Activated CD4-positive, alpha-beta T cell treated with anti-CD3 and anti-CD28 coated beads, Interleukin-2, amount 10 ng/mL, durations not matched to agents 7 days and 5 days (primary cell): ENCODE measurements around the gene SMYD1. TPM values are rescaled to one million over a fixed set of nuclear protein-coding genes. Genes with fewer than 3 reads are reported as not detected.
A peak's percentile ranks its signal among the peaks of the same experiment; 100 is the strongest.
"Not testable (repeated sequence)": the region's sequence is repeated elsewhere in the genome, so short reads cannot be mapped to it uniquely, and the experiment has no call there.

Experiments
- CTCF ChIA-PET: fragments of 350-600 bp; sonication (Branson Sonifier 250); formaldehyde crosslinking; loops from one replicate; lab custom pipeline; 2021; ENCODE audit warnings: antibody characterized with exemption; lab: Charles Lee
- POLR2A ChIA-PET: fragments of 350-600 bp; sonication (Branson Sonifier 250); formaldehyde crosslinking; loops from one replicate; lab custom pipeline; 2021; ENCODE audit warnings: antibody characterized with exemption; lab: Charles Lee
- DNase-seq: peaks from one replicate; pipeline ENCODE4 v3.0.0-alpha.2; 2020
- H3K27ac Mint-ChIP-seq: one replicate; pipeline ENCODE4 v1.8.0; 2021; ENCODE audit warnings: mild to moderate bottlenecking, moderate library complexity, mixed read lengths
- H3K27me3 Mint-ChIP-seq: one replicate; pipeline ENCODE4 v1.8.0; 2021; ENCODE audit warnings: mixed read lengths
- H3K36me3 Mint-ChIP-seq: one replicate; pipeline ENCODE4 v1.8.0; 2021; ENCODE audit warnings: low read depth, mixed read lengths
- H3K4me1 Mint-ChIP-seq: one replicate; pipeline ENCODE4 v1.8.0; 2021; ENCODE audit warnings: mixed read lengths
- H3K4me3 Mint-ChIP-seq: one replicate; pipeline ENCODE4 v1.8.0; 2021; ENCODE audit warnings: mild to moderate bottlenecking, moderate library complexity, mixed read lengths
- H3K9me3 Mint-ChIP-seq: one replicate; pipeline ENCODE4 v1.8.0; 2021; ENCODE audit warnings: mixed read lengths
- total RNA-seq, 2 experiments: library from RNA; stranded (reverse); gene quantifications; one replicate each; pipeline ENCODE4 v1.2.3, GENCODE V29; 2021

The SMYD1 gene
- total RNA-seq, 2 experiments from 2014 or later = not detected

DNA sequence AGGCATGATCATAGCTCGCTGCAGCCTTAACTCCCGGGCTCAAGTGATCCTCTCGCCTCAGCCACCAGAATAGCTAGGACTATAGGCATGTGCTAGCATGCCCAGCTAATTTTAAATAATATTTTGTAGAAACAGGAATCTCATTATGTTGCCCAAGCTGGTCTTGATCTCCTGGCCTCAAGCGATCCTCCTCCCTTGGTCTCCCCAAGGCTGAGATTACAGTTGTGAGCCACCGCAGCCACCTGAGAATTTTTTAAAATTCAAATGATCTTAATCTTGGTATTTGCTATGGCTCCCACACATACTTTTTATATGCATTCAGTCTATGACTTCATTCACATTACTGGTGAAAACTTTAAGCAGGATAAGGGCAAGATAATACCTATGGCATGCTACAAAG is 25.1 kb upstream of the SMYD1 start:
- Mint-ChIP-seq H3K4me1 (peaks cover 6% of the 10 kb centered on the region), H3K27me3 (no peaks in the 10 kb centered on the region), H3K36me3 (peaks cover 41% of the 10 kb centered on the region), H3K4me3 (no peak overlapping the region), H3K27ac (no peak overlapping the region), H3K9me3 (peaks cover 4% of the 10 kb centered on the region)
- POLR2A ChIA-PET = no interaction called here
- CTCF ChIA-PET = interaction anchor here (1.0 kb wide), 1 partner anchor 19 kb away, joined by 4 read pairs; no protein-coding TSS in a partner anchor
- no peak for DNase-seq

- CTCF ChIA-PET = interaction anchor here (0.6 kb wide), 1 partner anchor 25 kb away, joined by 3 read pairs; no protein-coding TSS in a partner anchor
- DNase-seq, POLR2A ChIA-PET: not testable (repeated sequence)
Measured at GRCh38 chr2:88045561-88045960, 22.1 kb upstream of the SMYD1 start.

GRCh38 chr2:88048541-88048940 is 19.1 kb upstream of the SMYD1 start:
- peaks cover 40% of the 10 kb centered on the region for H3K36me3 Mint-ChIP-seq
- no peak overlapping the region for H3K4me3 Mint-ChIP-seq
- H3K27me3 Mint-ChIP-seq = no peaks in the 10 kb centered on the region
- H3K4me1 Mint-ChIP-seq = peaks cover 9% of the 10 kb centered on the region
- H3K9me3 Mint-ChIP-seq = no peaks in the 10 kb centered on the region
- H3K27ac Mint-ChIP-seq = no peak overlapping the region
- ChIA-PET CTCF (interaction anchor here (1.2 kb wide), 1 partner anchor 13 kb away, joined by 4 read pairs; no protein-coding TSS in a partner anchor), POLR2A (no interaction called here)
- no peak for DNase-seq

More at GRCh38 chr2:88045561-88045960, 22.1 kb upstream of the SMYD1 start:
- H3K27me3 Mint-ChIP-seq, H3K9me3 Mint-ChIP-seq, H3K4me1 Mint-ChIP-seq, H3K27ac Mint-ChIP-seq, H3K4me3 Mint-ChIP-seq: not testable (repeated sequence)
- peaks cover 41% of the 10 kb centered on the region for H3K36me3 Mint-ChIP-seq

DNA sequence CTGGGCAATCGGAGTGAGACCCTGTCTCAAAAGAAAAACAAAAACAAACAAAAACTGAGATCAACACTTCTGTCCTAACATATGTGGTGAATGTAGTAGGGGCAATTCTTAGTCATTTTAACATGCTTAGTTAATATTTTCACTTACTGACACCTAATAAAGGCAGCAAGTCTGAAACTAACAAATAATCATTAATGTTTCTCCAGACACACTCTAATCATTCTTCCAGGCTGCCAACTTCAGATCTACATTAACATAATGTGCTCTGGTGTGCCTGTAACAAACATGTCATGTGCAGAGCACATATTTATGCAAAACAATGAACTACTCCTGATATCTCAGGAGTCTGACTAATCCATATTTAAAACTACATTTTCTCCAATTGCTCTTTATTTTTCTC is 18.0 kb upstream of the SMYD1 start:
- Mint-ChIP-seq H3K4me1 (peaks cover 20% of the 10 kb centered on the region), H3K4me3 (no peak overlapping the region), H3K27ac (no peak overlapping the region), H3K36me3 (peaks cover 46% of the 10 kb centered on the region), H3K9me3 (no peaks in the 10 kb centered on the region), H3K27me3 (no peaks in the 10 kb centered on the region)
- ChIA-PET POLR2A (no interaction called here), CTCF (interaction anchor here (1.3 kb wide), 1 partner anchor 10 kb away, joined by 5 read pairs; no protein-coding TSS in a partner anchor)
- no peak for DNase-seq

DNA sequence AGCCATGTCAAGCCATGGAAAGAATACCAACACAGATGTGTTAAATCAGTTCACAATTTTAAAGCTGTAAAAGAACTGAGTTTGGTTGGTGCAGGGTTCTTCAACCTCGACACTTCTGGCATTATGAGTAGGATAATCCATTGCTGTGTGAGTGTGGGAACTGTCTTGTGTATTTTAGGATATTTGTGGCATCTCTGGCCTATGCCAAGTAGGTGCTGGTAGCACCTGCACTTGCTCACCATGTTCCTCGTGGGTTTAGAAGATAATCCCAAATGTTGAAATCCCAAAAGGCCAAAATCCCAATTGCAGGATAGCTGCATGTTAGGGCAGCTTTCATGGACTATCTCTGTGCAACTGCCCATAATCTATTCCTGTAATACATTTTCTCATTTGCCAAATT is 15.8 kb upstream of the SMYD1 start:
- H3K4me1 Mint-ChIP-seq = peaks cover 38% of the 10 kb centered on the region
- no peaks in the 10 kb centered on the region for H3K9me3 Mint-ChIP-seq
- no peak for DNase-seq
- POLR2A ChIA-PET = no interaction called here
- H3K36me3 Mint-ChIP-seq = peaks cover 46% of the 10 kb centered on the region
- H3K27ac Mint-ChIP-seq = no peak overlapping the region
- H3K27me3 Mint-ChIP-seq = no peaks in the 10 kb centered on the region
- CTCF ChIA-PET = no interaction called here
- H3K4me3 Mint-ChIP-seq = no peak overlapping the region

GRCh38 chr2:88053296-88053695 is 14.3 kb upstream of the SMYD1 start:
- CTCF ChIA-PET = no interaction called here
- no peak for DNase-seq
- peaks cover 44% of the 10 kb centered on the region for H3K36me3 Mint-ChIP-seq
- H3K27ac Mint-ChIP-seq = peak overlapping the region; percentile 55
- no peaks in the 10 kb centered on the region for H3K9me3 Mint-ChIP-seq
- POLR2A ChIA-PET = no interaction called here
- peak overlapping the region; percentile 99 for H3K4me3 Mint-ChIP-seq
- H3K27me3 Mint-ChIP-seq = no peaks in the 10 kb centered on the region
- peaks cover 53% of the 10 kb centered on the region for H3K4me1 Mint-ChIP-seq

- CTCF ChIA-PET = interaction anchor here (1.2 kb wide), 1 partner anchor 37 kb away, joined by 3 read pairs; no protein-coding TSS in a partner anchor
- DNase-seq = no peak
- Mint-ChIP-seq H3K4me3 (peak overlapping the region; percentile 99), H3K9me3 (no peaks in the 10 kb centered on the region), H3K4me1 (peaks cover 56% of the 10 kb centered on the region), H3K27ac (peak overlapping the region; percentile 97), H3K36me3 (peaks cover 38% of the 10 kb centered on the region), H3K27me3 (no peaks in the 10 kb centered on the region)
- POLR2A ChIA-PET = no interaction called here
Measured at GRCh38 chr2:88053934-88054781, 13.5 kb upstream of the SMYD1 start.

- no peak for DNase-seq
- Mint-ChIP-seq H3K4me3 (peak overlapping the region; percentile 99), H3K27ac (peak overlapping the region; percentile 97), H3K36me3 (peaks cover 33% of the 10 kb centered on the region), H3K9me3 (no peaks in the 10 kb centered on the region), H3K4me1 (peaks cover 56% of the 10 kb centered on the region), H3K27me3 (no peaks in the 10 kb centered on the region)
- ChIA-PET POLR2A (no interaction called here), CTCF (interaction anchor here (0.9 to 1.2 kb wide), 2 partner anchors 26 to 38 kb away, joined by 3 to 4 read pairs; no protein-coding TSS in a partner anchor)
Measured at GRCh38 chr2:88054782-88055370, 12.7 kb upstream of the SMYD1 start.

- Mint-ChIP-seq H3K4me1 (peaks cover 56% of the 10 kb centered on the region), H3K27me3 (no peaks in the 10 kb centered on the region), H3K4me3 (peak within 1 kb of the TSS; percentile 99), H3K36me3 (peaks cover 30% of the 10 kb centered on the region), H3K9me3 (no peaks in the 10 kb centered on the region), H3K27ac (peak within 1 kb of the TSS; percentile 97)
- POLR2A ChIA-PET = no interaction called here
- CTCF ChIA-PET = interaction anchor here (0.8 to 1.2 kb wide), 3 partner anchors 10 to 38 kb away, joined by 3 to 4 read pairs (median 3); no protein-coding TSS in a partner anchor
- peak; percentile 94 for DNase-seq
Measured at GRCh38 chr2:88055371-88056128, 12.1 kb upstream of the SMYD1 start, which contains the start of gene KRCC1. KRCC1 (minus strand) TSS chr2:88055783; CDS start chr2:88028563, 27,220 bp downstream.

- DNase-seq = no peak
- H3K27ac Mint-ChIP-seq = no peak overlapping the region
Measured at GRCh38 chr2:88057437-88057844, 10.2 kb upstream of the SMYD1 start.

GRCh38 chr2:88058191-88058590 is 9.4 kb upstream of the SMYD1 start:
- DNase-seq = peak; percentile 21
- POLR2A ChIA-PET = no interaction called here
- H3K36me3 Mint-ChIP-seq = peaks cover 22% of the 10 kb centered on the region

More at GRCh38 chr2:88057437-88057844, 10.2 kb upstream of the SMYD1 start:
- POLR2A ChIA-PET = no interaction called here
- no peak overlapping the region for H3K4me3 Mint-ChIP-seq
- H3K27me3 Mint-ChIP-seq = no peaks in the 10 kb centered on the region
- CTCF ChIA-PET = no interaction called here
- peaks cover 26% of the 10 kb centered on the region for H3K36me3 Mint-ChIP-seq
- peaks cover 54% of the 10 kb centered on the region for H3K4me1 Mint-ChIP-seq
- no peaks in the 10 kb centered on the region for H3K9me3 Mint-ChIP-seq

More at GRCh38 chr2:88058191-88058590, 9.4 kb upstream of the SMYD1 start:
- no peaks in the 10 kb centered on the region for H3K9me3 Mint-ChIP-seq
- H3K4me3 Mint-ChIP-seq = no peak overlapping the region
- CTCF ChIA-PET = no interaction called here
- H3K27me3 Mint-ChIP-seq = no peaks in the 10 kb centered on the region
- peak overlapping the region; percentile 27 for H3K27ac Mint-ChIP-seq
- peaks cover 50% of the 10 kb centered on the region for H3K4me1 Mint-ChIP-seq
